DMS 273 (cell line): ENCODE measurements around the gene GNG14.
"Not testable (repeated sequence)": the region's sequence is repeated elsewhere in the genome, so short reads cannot be mapped to it uniquely, and the experiment has no call there.

Source experiments
- DNase-seq: peaks from one replicate; lab custom pipeline; 2025; ENCODE audit not compliant: unreplicated experiment; lab: John Stamatoyannopoulos, UW

The GNG14 gene

GRCh38 chr19:12723381-12723640 lies 35.5 kb downstream of the GNG14 start:
- DNase-seq: peak; percentile 68

- DNase-seq: peak; percentile 92
Measured at GRCh38 chr19:12723641-12724426, 36.0 kb downstream of the GNG14 start, which contains the start of gene TNPO2. Gene TNPO2 (minus strand): TSS chr19:12723932. CDS start chr19:12720977, 2,955 bp downstream.

DNA sequence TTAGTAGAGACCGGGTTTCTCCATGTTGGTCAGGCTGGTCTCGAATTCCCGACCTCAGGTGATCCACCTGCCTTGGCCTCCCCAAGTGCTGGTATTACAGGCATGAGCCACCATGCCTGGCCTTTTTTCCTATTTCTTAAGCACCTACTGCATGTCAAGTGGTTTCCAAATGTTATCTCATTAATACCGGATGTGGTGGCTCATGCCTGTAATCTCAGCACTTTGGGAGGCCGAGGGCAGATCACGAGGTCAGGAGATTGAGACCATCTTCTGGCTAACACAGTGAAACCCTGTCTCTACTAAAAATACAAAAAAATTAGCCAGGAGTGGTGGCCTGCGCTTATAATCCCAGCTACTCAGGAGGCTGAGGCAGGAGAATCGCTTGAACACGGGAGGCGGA lies 37.8 kb downstream of the GNG14 start:
- not testable (repeated sequence) for DNase-seq

- DNase-seq: no peak
Measured at GRCh38 chr19:12726988-12727316, 39.2 kb downstream of the GNG14 start.

DNA sequence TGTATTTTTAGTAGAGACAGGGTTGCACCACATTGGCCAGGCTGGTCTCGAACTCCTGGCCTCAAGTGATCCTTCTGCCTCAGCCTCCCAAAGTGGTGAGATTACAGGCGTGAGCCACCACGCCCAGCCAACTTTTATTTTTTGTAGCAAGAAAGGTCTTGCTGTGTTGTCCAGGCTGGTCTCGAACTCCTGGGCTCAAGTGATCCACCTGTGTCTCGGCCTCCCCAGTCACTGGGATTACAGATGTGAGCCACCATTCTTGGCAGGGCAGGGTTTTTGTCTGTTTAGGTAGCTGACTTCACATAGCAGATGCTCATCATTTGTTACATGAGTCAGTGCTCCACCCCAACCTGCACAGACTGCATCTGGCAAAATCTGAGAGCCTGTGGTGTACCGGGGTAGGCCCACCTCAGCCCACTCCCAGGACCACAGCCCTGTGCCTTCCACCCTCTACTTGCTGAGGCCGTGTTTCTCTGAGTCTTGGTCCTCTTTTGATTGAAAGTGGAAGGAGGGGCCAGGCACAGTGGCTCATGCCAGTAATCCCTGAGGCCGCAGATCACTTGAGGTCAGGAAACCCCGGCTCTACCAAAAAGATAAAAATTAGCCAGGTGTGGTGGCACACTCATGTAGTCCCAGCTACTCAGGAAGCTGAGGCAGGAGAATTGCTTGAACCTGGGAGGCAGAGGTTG lies 40.1 kb downstream of the GNG14 start:
- no peak for DNase-seq

DNA sequence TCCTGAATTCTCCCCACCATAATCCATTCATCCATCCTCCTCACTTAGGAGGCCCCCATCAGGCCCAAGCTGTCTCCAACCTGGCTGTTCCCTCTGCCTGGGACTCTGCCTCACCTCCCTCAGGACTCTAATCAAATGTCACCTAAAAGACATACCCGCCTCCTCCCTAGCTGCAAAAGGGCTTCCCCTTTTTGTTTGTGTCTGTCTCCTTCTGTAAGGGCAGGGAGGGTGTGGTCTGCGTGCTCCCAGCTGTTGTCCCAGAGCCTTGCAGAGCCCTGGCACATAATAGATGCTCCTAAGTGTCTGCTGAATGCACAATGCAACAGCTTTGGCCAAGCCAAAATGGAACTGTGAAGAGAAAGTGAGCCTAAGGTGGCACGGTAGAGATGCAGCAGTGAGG lies 42.3 kb downstream of the GNG14 start:
- no peak for DNase-seq

- no peak for DNase-seq
Measured at GRCh38 chr19:12731337-12731736, 43.5 kb downstream of the GNG14 start.

DNA sequence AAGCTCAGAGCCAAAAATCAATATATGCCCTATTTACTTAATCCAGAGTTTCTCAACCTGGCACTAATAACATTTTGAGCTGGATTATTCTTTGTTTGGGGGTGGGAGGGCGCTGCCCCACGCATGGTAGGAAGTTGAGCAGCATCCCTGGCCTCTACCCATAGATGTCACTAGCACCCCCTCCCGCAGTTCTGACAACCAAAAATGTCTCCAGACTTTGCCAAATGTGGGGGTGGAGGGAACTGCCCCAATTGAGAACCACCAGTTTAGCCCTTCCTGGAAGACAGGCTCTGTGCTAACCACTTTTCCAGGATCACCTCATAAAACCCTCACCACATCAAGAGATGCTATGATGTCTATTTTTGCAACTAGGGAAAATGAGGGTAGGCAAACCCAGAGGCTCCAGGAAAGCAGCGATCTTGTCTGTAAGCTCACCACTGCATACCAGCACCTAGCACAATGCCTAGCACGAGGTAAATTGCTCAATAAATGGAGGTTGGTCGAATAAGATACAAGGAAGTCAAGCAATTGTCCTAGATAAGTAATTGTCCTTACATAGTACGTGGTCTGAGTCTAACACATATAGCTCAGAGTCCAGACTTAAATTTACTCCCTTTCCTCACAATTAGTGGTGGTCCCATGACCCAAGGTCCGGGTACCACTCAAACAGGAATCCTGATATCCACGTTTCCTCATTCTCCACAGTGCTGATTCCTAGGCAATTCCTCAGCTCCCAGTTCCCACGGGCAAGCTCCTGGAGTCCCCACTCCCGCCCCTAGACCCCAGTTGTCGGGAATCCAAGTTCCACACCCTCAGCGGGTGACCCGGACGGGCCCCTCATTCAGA lies 45.8 kb downstream of the GNG14 start:
- peak; percentile 86 for DNase-seq

DNA sequence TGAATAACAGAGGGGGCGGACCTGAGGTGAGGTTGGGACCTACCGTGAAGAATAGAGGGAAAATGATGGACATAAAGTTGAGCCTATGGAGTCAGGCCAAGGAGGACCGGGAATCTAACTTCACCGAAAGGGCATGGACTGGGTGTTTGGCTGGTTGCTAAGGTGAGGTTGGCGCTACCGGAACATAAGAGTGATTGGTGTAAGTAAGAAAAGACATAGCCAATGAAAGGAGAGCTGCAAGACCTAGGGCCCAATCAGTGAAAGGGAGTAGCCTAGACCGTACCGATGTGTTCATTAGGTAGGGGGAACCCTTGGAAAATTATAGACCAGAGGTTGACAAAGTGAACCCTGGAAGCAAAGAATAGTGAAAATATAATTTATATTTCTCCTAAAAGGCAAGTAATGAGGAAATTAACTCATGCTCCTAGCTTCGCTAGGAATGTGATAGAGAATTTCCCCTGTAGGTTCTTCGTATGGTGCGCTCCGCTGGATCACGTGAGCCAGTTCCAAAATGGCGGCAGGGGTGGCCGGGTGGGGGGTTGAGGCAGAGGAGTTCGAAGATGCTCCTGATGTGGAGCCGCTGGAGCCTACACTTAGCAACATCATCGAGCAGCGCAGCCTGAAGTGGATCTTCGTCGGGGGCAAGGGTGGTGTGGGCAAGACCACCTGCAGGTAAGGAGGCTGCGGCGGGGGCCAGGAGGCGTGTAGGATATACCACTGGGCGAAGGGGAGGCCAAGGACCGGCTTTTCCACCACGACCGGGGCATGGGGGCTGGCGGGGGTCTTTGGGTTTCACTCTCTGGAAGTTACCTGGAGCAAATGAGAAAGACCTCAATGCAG lies 49.4 kb downstream of the GNG14 start, which contains the start of gene GET3:
Gene GET3 (plus strand): TSS at position 503 of the 840 bp plus-strand sequence. CDS start 9 bp downstream, at position 512.
- DNase-seq: peak; percentile 100

GRCh38 chr19:12737835-12738351 lies 50.1 kb downstream of the GNG14 start:
- DNase-seq: no peak
